Ascending aorta (tissue), 2 donors: Measurements from ENCODE around the gene TSACC. TPM values are rescaled to one million over a fixed set of nuclear protein-coding genes. Genes with fewer than 3 reads are reported as not detected.

Source experiments
- DNase-seq, 2 donors: peaks; one replicate each; pipeline ENCODE4 v3.0.0-alpha.2; 2019; ENCODE audit warnings: low spot score in 2 of 2
- H3K27ac ChIP-seq, 2 donors: fragments of 200-600 bp; sonication (generic); one replicate each; pipeline ENCODE4 v1.5.1; 2016 to 2017; ENCODE audit warnings: mild to moderate bottlenecking in 1 of 2
- H3K27me3 ChIP-seq: fragments of 200-600 bp; sonication (generic); one replicate; pipeline ENCODE4 v1.5.1; 2017
- H3K36me3 ChIP-seq, 2 donors: fragments of 200-600 bp; sonication (generic); one replicate each; pipeline ENCODE4 v1.5.1; 2016
- H3K4me1 ChIP-seq, 2 donors: fragments of 200-600 bp; sonication (generic); one replicate each; pipeline ENCODE4 v1.5.1; 2016 to 2017; ENCODE audit warnings: mild to moderate bottlenecking in 1 of 2
- H3K4me3 ChIP-seq, 2 donors: fragments of 200-600 bp; sonication (generic); one replicate each; pipeline ENCODE4 v1.5.1; 2016 to 2017; ENCODE audit warnings: mild to moderate bottlenecking in 1 of 2
- H3K9me3 ChIP-seq, 2 donors: fragments of 200-600 bp; sonication (generic); one replicate each; pipeline ENCODE4 v1.5.1; 2016
- intact Hi-C: fragments of 100-400 bp; cut with DNase I; formaldehyde crosslinking; loops from one replicate; pipeline ENCODE4 v1.15.1; 2023
- total RNA-seq: library from RNA; depleted of rRNA; stranded (reverse); fragments of >200 nt; gene quantifications from one replicate; pipeline ENCODE4 v1.1.0, GENCODE V29; 2016
- TF ChIP-seq, protein P1 (sequence below), 3 experiments: fragments of 200-600 bp in 2 of 3; fragments of 450-650 bp in 1 of 3; sonication (generic) in 2 of 3; IDR thresholded peaks; one replicate each; pipeline ENCODE4 v1.5.1; 2016 to 2019; ENCODE audit warnings: antibody characterized with exemption in 3 of 3, mild to moderate bottlenecking in 1 of 3, moderate library complexity in 1 of 3

TSACC gene
- total RNA-seq: not detected

DNA sequence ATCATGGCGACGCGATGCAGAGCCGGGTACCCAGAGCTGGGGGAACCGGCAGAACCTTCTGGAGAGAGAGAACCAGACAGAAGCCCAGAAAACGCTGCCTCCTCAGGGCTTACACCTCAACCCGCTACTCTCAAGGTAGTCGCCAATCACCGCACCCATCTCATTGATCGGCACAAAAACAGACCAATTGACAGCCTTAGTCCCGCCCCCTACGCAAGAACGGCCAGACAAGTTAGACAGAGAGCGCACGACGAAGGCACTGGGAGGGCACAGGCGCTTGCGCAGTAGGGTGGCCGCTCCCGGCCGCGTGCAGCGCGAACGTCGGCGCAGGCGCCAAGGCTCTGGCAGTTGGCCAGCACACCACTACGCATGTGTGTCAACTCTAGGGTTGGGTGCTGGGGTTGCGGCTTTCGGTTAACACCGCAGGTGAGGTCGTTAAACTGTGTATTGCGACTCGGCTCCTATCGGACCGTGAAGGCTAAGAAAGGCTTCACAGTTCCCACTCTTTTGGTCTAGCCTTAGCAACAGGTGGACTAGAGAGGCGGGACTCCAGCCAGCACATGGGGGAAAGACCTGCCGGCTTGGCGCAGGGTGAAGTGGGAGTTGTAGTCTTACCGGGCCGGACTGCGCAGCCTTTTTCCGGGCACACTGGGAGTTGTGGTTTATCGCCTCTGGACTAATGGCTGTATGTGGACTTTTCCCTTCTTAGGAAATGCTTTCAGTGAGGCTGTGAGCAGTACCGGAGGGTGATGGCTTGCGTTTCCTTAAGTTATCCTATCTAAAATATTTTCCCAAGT, at the start of gene TSACC, which contains the start of gene CCT3:
Gene TSACC (plus strand): TSS at position 347 of the 797 bp plus-strand sequence. CDS start 1,232 bp downstream, outside the sequence.
Gene CCT3 (minus strand): TSS at position 113 of the 797 bp plus-strand sequence. CDS start 108 bp downstream, at position 5.
- TF ChIP-seq, protein P1, sequence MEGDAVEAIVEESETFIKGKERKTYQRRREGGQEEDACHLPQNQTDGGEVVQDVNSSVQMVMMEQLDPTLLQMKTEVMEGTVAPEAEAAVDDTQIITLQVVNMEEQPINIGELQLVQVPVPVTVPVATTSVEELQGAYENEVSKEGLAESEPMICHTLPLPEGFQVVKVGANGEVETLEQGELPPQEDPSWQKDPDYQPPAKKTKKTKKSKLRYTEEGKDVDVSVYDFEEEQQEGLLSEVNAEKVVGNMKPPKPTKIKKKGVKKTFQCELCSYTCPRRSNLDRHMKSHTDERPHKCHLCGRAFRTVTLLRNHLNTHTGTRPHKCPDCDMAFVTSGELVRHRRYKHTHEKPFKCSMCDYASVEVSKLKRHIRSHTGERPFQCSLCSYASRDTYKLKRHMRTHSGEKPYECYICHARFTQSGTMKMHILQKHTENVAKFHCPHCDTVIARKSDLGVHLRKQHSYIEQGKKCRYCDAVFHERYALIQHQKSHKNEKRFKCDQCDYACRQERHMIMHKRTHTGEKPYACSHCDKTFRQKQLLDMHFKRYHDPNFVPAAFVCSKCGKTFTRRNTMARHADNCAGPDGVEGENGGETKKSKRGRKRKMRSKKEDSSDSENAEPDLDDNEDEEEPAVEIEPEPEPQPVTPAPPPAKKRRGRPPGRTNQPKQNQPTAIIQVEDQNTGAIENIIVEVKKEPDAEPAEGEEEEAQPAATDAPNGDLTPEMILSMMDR (IDR thresholded peaks at IDR 0.05): no peak
- peaks cover 13% of the 10 kb centered on the region in 2 donors for H3K4me1 ChIP-seq
- H3K27ac ChIP-seq: peak within 1 kb of the TSS; percentile 74 to 82
- H3K4me3 ChIP-seq: peak within 1 kb of the TSS; percentile 79 to 83
- intact Hi-C loops: loop anchor here (1.0 to 5.0 kb wide), 4 partner anchors 56 to 428 kb away; partner anchors contain the start of genes ISG20L2, MEF2D, METTL25B and PRCC
- peaks cover 14 to 23% of the 10 kb centered on the region in 2 donors for H3K36me3 ChIP-seq
- H3K9me3 ChIP-seq: no peaks in the 10 kb centered on the region
- no peaks in the 10 kb centered on the region for H3K27me3 ChIP-seq
- peak; percentile 99 to 100 for DNase-seq

DNA sequence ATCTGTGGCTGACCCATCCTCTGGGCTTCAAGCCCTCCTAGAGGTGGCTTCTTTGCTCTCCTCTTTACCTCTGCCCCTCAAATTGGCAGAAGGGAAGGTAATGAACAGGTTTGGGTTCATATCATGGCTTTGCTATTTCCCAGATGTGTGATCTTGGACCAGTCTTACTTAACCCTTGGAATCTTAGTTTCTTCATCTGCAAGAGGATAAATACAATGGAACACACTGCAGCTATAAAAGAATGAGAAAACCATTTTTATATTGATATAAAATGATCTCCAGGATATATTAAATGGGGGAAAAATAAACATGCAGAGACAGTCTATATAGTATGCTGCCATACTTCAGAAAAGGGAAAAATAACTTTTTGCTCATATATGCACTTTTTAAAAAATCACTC, 48.5 kb upstream of the TSACC start:
- H3K9me3 ChIP-seq: no peaks in the 10 kb centered on the region
- TF ChIP-seq, protein P1 (IDR thresholded peaks at IDR 0.05): no peak
- peaks cover 4 to 7% of the 10 kb centered on the region in 2 donors for H3K36me3 ChIP-seq
- no peaks in the 10 kb centered on the region for H3K27me3 ChIP-seq
- intact Hi-C loops: no loop called here
- H3K4me1 ChIP-seq: peaks cover 6 to 7% of the 10 kb centered on the region in 2 donors
- no peak overlapping the region for H3K4me3 ChIP-seq
- no peak overlapping the region for H3K27ac ChIP-seq
- no peak for DNase-seq

DNA sequence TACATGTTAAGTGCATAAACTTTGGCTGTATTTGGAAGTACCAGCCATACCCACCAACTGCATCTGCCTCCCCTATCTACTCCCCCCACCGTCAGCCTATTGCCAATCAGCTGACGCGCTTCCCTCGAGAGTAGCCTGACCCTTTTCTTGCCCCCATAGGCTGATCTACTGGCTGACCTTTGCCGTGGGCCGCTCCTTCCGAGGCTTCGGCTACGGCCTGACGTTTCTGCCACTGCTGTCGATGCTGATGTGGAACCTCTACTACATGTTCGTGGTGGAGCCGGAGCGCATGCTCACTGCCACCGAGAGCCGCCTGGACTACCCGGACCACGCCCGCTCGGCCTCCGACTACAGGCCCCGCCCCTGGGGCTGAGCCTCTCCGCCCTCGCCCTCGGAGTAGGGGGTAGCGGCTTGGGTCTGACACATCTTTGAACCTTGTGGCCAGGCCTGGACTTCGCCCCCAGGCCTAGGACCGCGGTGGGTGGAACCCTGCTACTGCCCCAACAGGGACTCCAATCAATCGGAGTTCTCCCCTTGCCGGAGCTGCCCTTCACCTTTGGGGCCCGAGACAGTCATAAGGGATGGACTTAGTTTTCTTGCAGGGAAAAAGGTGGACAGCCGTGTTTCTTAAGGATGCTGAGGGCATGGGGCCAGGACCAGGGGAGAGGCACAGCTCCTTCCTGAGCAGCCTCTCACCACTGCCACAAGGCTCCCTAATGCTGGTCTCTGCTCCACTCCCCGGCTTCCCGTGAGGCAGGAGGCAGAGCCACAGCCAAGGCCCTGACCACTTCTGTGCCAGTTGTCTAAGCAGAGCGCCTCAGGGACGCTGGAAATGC, 46.9 kb upstream of the TSACC start:
- TF ChIP-seq, protein P1 (IDR thresholded peaks at IDR 0.05): no peak
- H3K36me3 ChIP-seq: peaks cover 4 to 7% of the 10 kb centered on the region in 2 donors
- no peaks in the 10 kb centered on the region for H3K9me3 ChIP-seq
- peak overlapping the region; percentile 87 to 90 for H3K27ac ChIP-seq
- H3K4me3 ChIP-seq: peak overlapping the region; percentile 54 to 65
- H3K4me1 ChIP-seq: peaks cover 7 to 11% of the 10 kb centered on the region in 2 donors
- intact Hi-C loops: no loop called here
- peak; percentile 79 to 94 for DNase-seq
- no peaks in the 10 kb centered on the region for H3K27me3 ChIP-seq

DNA sequence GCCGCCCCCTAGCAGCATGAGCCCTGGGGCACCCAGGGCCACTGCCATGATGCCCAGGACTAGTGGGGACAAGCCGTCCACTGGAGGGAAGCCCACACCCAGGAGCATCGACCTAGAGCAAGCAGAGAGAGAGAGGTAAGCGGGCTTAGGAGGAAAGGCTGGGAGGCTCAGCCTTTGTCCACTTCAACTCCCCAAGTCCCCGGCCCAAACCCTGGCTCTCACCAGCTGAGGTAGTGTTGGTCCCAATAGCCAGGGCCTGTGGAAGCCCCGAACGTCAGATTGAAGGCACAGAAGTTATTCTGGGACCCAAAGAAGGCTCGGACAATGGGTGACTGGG, 45.3 kb upstream of the TSACC start:
- Histone ChIP-seq H3K9me3 (no peaks in the 10 kb centered on the region), H3K36me3 (peaks cover 4 to 7% of the 10 kb centered on the region in 2 donors), H3K27me3 (no peaks in the 10 kb centered on the region), H3K4me1 (peaks cover 7 to 11% of the 10 kb centered on the region in 2 donors), H3K4me3 (no peak overlapping the region), H3K27ac (no peak overlapping the region)
- intact Hi-C loops: no loop called here
- no peak for DNase-seq
- TF ChIP-seq, protein P1 (IDR thresholded peaks at IDR 0.05): no peak

DNA sequence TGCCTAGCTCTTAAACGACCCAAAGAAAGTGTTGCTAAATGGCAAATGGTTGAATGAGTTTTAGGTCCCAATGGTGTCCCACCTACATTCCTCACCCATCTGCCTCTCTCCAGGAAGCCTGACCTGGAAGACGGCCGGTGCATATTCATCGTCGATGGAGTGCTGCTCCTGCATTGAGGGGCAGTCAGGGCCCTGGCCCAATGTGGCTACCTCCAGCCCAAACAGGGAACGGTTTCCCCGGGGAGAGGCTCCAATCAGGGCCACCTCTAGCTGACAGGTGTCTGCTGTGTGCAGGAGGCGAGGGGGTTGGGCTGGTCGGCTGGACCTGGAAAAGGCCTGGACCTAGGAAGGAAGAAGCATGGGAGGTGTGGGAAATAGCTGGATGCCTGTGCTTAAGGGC, 44.4 kb upstream of the TSACC start:
- Histone ChIP-seq H3K27ac (no peak overlapping the region), H3K9me3 (no peaks in the 10 kb centered on the region), H3K4me3 (no peak overlapping the region), H3K36me3 (peaks cover 3 to 4% of the 10 kb centered on the region in 2 donors), H3K4me1 (peaks cover 7 to 11% of the 10 kb centered on the region in 2 donors), H3K27me3 (no peaks in the 10 kb centered on the region)
- no peak for DNase-seq
- intact Hi-C loops: no loop called here
- TF ChIP-seq, protein P1 (IDR thresholded peaks at IDR 0.05): no peak
